ENCODE data around the gene APOL3. TPM values are rescaled to one million over a fixed set of nuclear protein-coding genes. Genes with fewer than 3 reads are reported as not detected.
"Not testable (repeated sequence)": the region's sequence is repeated elsewhere in the genome, so short reads cannot be mapped to it uniquely, and the experiment has no call there.

Gene APOL3
- total RNA-seq, 2 experiments from 2014 or later: 139 to 150 TPM

- H3K4me1 Mint-ChIP-seq; H3K9me3 Mint-ChIP-seq; H3K4me3 Mint-ChIP-seq; DNase-seq; POLR2A ChIA-PET; H3K27ac Mint-ChIP-seq; H3K36me3 Mint-ChIP-seq (ENCODE audit: low read depth); CTCF ChIA-PET: not testable (repeated sequence)
- peaks cover 17% of the 10 kb centered on the region for H3K27me3 Mint-ChIP-seq
These were observed 27.3 kb upstream of the APOL3 start for GRCh38 chr22:36187862-36188261.

DNA sequence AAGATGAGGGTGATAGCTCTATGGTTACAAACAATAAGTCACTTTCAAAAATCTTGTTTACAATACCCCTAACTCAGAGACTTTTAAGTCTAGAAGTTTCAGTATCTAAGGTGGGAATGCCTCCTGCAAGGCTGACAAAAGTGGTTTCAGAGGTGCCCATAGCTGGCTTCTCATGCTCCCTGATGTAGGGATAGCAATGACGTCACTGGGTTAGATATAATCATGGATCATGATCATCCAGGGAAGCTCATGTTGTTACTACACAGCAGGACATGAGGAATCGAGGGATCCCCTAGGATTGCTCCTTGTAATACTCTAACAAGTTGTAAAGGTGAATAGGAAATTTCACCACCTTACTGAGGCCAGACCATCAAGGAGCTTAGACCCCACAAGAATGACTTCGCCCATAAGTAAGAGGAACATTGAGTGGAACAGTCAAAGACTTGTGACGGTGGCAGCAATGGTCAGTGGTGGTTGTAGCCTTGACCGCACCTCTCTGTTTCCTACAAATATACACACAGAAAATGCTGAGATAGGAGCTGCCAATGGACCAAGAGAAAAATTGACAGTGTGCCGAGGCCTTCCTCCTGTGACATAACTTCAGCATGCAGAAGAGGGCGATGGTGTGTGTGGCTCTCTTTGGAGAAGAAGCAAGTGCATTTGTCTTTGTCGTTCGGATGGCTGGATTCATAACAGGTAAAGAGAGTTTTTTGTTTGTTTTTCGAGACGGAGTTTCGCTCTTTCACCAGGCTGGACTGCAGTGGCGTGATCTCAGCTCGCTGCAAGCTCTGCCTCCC lies 25.5 kb upstream of the APOL3 start:
- Mint-ChIP-seq H3K27me3 (peaks cover 17% of the 10 kb centered on the region), H3K9me3 (no peaks in the 10 kb centered on the region), H3K4me1 (no peaks in the 10 kb centered on the region), H3K4me3 (no peak overlapping the region), H3K27ac (no peak overlapping the region), H3K36me3 (ENCODE audit: low read depth) (no peaks in the 10 kb centered on the region)
- POLR2A ChIA-PET: no interaction called here
- DNase-seq: no peak
- CTCF ChIA-PET: interaction anchor here (0.6 to 0.8 kb wide), 3 partner anchors 10 to 642 kb away, joined by 3 read pairs; no protein-coding TSS in a partner anchor

DNA sequence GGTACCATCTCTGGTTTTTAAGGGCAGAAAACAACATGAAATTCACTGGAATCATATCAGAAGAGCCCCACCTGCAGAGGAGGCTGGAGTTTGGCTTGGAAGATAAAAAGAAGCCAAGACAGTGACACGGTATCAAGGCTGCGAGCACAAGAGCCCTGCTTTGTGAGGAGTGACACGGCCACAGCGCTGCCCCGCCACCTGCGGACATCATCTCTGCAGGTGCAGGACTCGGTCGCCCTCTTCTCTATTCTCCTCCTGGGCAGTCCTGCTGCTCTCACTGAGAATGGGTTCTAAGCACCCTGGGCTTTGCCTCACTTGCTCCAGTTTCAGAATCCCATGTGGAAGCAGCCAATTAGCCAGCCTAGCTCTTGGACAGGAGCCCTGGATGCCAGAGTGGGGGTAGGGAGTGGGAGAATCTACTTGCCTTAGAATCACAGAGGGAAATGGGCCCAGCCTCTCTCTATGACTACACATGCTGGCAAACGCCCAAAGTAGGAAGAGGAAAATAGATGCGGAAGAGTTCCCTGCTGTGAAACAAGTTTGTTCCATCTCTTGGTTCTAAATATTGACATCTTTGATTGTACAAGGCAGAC lies 24.0 kb upstream of the APOL3 start:
- no peak for DNase-seq
- peaks cover 16% of the 10 kb centered on the region for H3K27me3 Mint-ChIP-seq
- no peak overlapping the region for H3K27ac Mint-ChIP-seq
- CTCF ChIA-PET: no interaction called here
- no peaks in the 10 kb centered on the region for H3K9me3 Mint-ChIP-seq
- peaks cover 3% of the 10 kb centered on the region for H3K4me1 Mint-ChIP-seq
- POLR2A ChIA-PET: no interaction called here
- no peaks in the 10 kb centered on the region for H3K36me3 Mint-ChIP-seq (ENCODE audit: low read depth)
- H3K4me3 Mint-ChIP-seq: no peak overlapping the region

DNA sequence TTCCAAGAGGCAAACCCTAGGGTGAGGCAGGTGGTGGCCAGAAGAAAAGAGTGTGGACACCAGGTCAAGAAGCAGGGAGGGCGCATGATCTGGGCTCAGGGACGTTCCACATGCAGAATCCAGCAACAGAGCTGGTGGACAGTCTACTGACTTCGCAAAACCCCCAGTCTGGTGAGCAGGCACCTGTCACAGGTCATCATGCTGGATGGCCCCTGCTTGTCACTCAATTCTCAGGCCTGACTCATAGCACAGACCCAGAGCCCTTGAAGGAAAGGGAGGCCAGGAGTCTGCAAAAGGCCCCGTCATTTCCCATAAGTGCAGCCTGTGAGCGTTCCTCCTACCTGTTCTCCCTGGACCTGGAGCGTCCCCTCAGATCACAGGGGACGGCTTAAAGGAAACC lies 22.9 kb upstream of the APOL3 start:
- CTCF ChIA-PET: interaction anchor here (0.9 kb wide), 1 partner anchor 11 kb away, joined by 3 read pairs; no protein-coding TSS in a partner anchor
- Mint-ChIP-seq H3K36me3 (ENCODE audit: low read depth) (no peaks in the 10 kb centered on the region), H3K27ac (no peak overlapping the region), H3K9me3 (no peaks in the 10 kb centered on the region), H3K4me1 (peaks cover 3% of the 10 kb centered on the region), H3K27me3 (peaks cover 16% of the 10 kb centered on the region), H3K4me3 (no peak overlapping the region)
- POLR2A ChIA-PET: no interaction called here
- DNase-seq: no peak

GRCh38 chr22:36182857-36183256 lies 22.3 kb upstream of the APOL3 start:
- no peaks in the 10 kb centered on the region for H3K9me3 Mint-ChIP-seq
- no peaks in the 10 kb centered on the region for H3K36me3 Mint-ChIP-seq (ENCODE audit: low read depth)
- POLR2A ChIA-PET: no interaction called here
- H3K4me3 Mint-ChIP-seq: no peak overlapping the region
- DNase-seq: no peak
- CTCF ChIA-PET: interaction anchor here (0.9 kb wide), 1 partner anchor 12 kb away, joined by 3 read pairs; no protein-coding TSS in a partner anchor
- peaks cover 3% of the 10 kb centered on the region for H3K4me1 Mint-ChIP-seq
- no peak overlapping the region for H3K27ac Mint-ChIP-seq
- peaks cover 16% of the 10 kb centered on the region for H3K27me3 Mint-ChIP-seq

- Mint-ChIP-seq H3K36me3 (ENCODE audit: low read depth) (no peaks in the 10 kb centered on the region), H3K27ac (no peak overlapping the region), H3K27me3 (peaks cover 16% of the 10 kb centered on the region), H3K4me1 (peaks cover 3% of the 10 kb centered on the region), H3K9me3 (no peaks in the 10 kb centered on the region), H3K4me3 (no peak overlapping the region)
- DNase-seq: no peak
- ChIA-PET POLR2A (no interaction called here), CTCF (interaction anchor here (0.8 to 0.9 kb wide), 2 partner anchors 30 to 32 kb away, joined by 3 read pairs; no protein-coding TSS in a partner anchor)
These were observed 21.5 kb upstream of the APOL3 start for GRCh38 chr22:36182056-36182455.

DNA sequence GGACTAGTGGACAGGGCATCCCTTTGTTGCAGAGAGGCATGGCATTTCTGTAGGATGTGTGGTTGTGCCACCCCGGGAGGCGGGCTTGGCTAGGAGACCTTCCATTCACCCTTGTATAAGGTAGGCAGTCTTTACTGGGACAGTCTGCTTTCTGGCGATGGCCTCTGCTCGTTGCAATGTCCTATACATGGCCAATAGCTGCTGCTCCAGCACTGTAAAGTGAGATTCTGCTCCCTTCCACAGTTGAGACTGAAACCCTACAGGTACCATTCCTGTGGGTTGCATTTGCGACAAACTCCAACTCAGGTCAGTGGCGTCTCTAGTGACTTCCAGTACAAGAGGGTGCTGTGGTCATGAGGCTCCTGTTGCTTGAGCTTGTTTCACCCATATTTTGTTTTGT lies 20.4 kb upstream of the APOL3 start:
- ChIA-PET CTCF (interaction anchor here (0.8 to 1.6 kb wide), 5 partner anchors 31 to 115 kb away, joined by 3 to 6 read pairs (median 4); no protein-coding TSS in a partner anchor), POLR2A (no interaction called here)
- no peaks in the 10 kb centered on the region for H3K36me3 Mint-ChIP-seq (ENCODE audit: low read depth)
- no peak overlapping the region for H3K4me3 Mint-ChIP-seq
- H3K9me3 Mint-ChIP-seq: no peaks in the 10 kb centered on the region
- no peak overlapping the region for H3K27ac Mint-ChIP-seq
- peaks cover 3% of the 10 kb centered on the region for H3K4me1 Mint-ChIP-seq
- no peak for DNase-seq
- H3K27me3 Mint-ChIP-seq: peaks cover 9% of the 10 kb centered on the region

- POLR2A ChIA-PET: no interaction called here
- H3K4me1 Mint-ChIP-seq: peaks cover 3% of the 10 kb centered on the region
- no peaks in the 10 kb centered on the region for H3K36me3 Mint-ChIP-seq (ENCODE audit: low read depth)
- H3K27me3 Mint-ChIP-seq: peaks cover 6% of the 10 kb centered on the region
- peak; percentile 88 for DNase-seq
- H3K4me3 Mint-ChIP-seq: no peak overlapping the region
- H3K27ac Mint-ChIP-seq: no peak overlapping the region
- H3K9me3 Mint-ChIP-seq: peaks cover 4% of the 10 kb centered on the region
- CTCF ChIA-PET: interaction anchor here (0.7 to 1.6 kb wide), 8 partner anchors 21 to 114 kb away, joined by 3 to 6 read pairs (median 4); partner anchors contain the start of gene APOL4
These were observed 19.7 kb upstream of the APOL3 start for GRCh38 chr22:36180038-36180880.

- no peak overlapping the region for H3K4me3 Mint-ChIP-seq
- no peak for DNase-seq
- ChIA-PET CTCF (interaction anchor here (0.7 to 1.8 kb wide), 4 partner anchors 15 to 211 kb away, joined by 3 to 7 read pairs (median 4); partner anchors contain the start of gene APOL3), POLR2A (no interaction called here)
- H3K27ac Mint-ChIP-seq: no peak overlapping the region
- H3K9me3 Mint-ChIP-seq: peaks cover 4% of the 10 kb centered on the region
- H3K4me1 Mint-ChIP-seq: peaks cover 3% of the 10 kb centered on the region
- H3K36me3 Mint-ChIP-seq (ENCODE audit: low read depth): no peaks in the 10 kb centered on the region
- H3K27me3 Mint-ChIP-seq: peaks cover 3% of the 10 kb centered on the region
These were observed 16.6 kb upstream of the APOL3 start for GRCh38 chr22:36177160-36177559.

DNA sequence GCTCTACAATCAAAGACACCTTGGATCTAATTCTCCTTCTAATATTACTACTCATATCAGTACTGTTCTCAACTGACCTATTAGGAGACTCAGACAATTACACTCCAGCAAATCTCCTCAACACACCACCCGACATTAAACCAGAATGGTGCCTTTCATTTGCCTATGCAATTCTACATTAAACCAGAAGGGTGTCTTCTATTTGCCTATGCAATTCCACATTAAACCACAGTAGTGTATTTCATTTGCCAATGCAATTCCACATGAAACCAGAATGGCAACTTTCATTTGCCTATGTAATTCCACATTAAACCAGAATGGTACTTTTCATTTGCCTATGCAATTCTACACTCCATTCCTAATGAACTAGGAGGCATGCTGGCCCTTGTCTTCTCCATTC lies 15.3 kb upstream of the APOL3 start:
- ChIA-PET CTCF (interaction anchor here (1.8 kb wide), 1 partner anchor 15 kb away, joined by 7 read pairs; the partner anchor contains the start of gene APOL3), POLR2A (no interaction called here)
- Mint-ChIP-seq H3K4me1 (peaks cover 3% of the 10 kb centered on the region), H3K36me3 (ENCODE audit: low read depth) (no peaks in the 10 kb centered on the region), H3K27me3 (peaks cover 5% of the 10 kb centered on the region), H3K27ac (no peak overlapping the region), H3K4me3 (no peak overlapping the region), H3K9me3 (peaks cover 4% of the 10 kb centered on the region)
- no peak for DNase-seq

- POLR2A ChIA-PET: no interaction called here
- CTCF ChIA-PET: interaction anchor here (0.6 to 1.5 kb wide), 3 partner anchors 12 to 66 kb away, joined by 3 to 7 read pairs (median 3); partner anchors contain the start of genes APOL3 and APOL4
- Mint-ChIP-seq H3K36me3 (ENCODE audit: low read depth) (peaks cover 6% of the 10 kb centered on the region), H3K9me3 (peaks cover 11% of the 10 kb centered on the region), H3K4me3 (no peak overlapping the region), H3K4me1 (peaks cover 9% of the 10 kb centered on the region), H3K27ac (no peak overlapping the region), H3K27me3 (peaks cover 7% of the 10 kb centered on the region)
- no peak for DNase-seq
These were observed 11.4 kb upstream of the APOL3 start for GRCh38 chr22:36171941-36172340.

DNA sequence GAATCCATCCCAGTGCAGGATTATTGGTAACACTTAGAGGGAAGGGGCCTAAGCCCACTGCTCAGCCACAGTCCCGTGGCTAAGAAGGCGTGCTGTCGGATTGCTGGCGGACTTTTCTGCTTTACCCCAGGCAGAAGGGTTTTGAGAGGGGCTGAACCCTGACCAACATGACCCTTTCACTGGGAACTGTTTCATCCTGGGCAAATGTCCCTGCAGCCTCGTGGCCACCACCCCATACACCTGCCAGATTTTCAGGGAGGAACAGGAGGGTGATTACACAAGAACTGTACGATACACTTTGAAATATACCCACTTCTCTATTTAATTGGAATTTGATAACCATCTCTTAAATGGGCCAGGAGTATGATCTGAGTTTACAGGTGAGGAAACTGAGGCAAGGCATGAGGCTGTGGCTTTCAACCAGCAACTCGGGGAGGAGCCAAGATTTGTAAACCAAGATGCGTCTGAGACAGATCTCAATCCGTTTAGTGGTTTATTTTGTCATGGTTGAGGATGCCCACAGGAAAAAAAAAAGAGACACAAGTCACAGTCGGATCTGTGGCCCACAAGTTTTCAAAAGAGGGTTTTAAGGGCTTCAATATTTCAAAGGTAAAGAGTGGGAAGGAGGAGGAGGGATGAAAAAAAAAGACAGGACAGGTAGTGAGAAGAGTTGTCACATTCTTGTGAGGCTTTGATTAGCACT lies 6.1 kb upstream of the APOL3 start:
- no peak for DNase-seq
- H3K4me1 Mint-ChIP-seq: peaks cover 58% of the 10 kb centered on the region

More for the DNA sequence above, 6.1 kb upstream of the APOL3 start:
- peak overlapping the region; percentile 28 for H3K27ac Mint-ChIP-seq
- POLR2A ChIA-PET: no interaction called here
- H3K27me3 Mint-ChIP-seq: peaks cover 3% of the 10 kb centered on the region
- H3K36me3 Mint-ChIP-seq (ENCODE audit: low read depth): peaks cover 6% of the 10 kb centered on the region
- H3K9me3 Mint-ChIP-seq: peaks cover 9% of the 10 kb centered on the region
- CTCF ChIA-PET: interaction anchor here (1.5 kb wide), 1 partner anchor 11 kb away, joined by 4 read pairs; no protein-coding TSS in a partner anchor
- no peak overlapping the region for H3K4me3 Mint-ChIP-seq

Measured in activated CD4-positive, alpha-beta T cell treated with anti-CD3 and anti-CD28 coated beads, Interleukin-2, amount 10 ng/mL, durations not matched to agents 7 days and 5 days (primary cell).